Activated naive CD4-positive, alpha-beta T cell treated with anti-CD3 and anti-CD28 coated beads, Interleukin-2, amount 50 U/mL, for 72 hours (primary cell): Measurements from ENCODE around the gene MYL11. TPM values are rescaled to one million over a fixed set of nuclear protein-coding genes. Genes with fewer than 3 reads are reported as not detected.

ENCODE experiments used
- ATAC-seq, 2 donors: fragments of 150-1000 bp; cut with Tn5 transposase; 2 replicates each; pipeline ENCODE4 v1.10.0; 2021; ENCODE audit warnings: mild to moderate bottlenecking in 2 of 2, moderate library complexity in 2 of 2
- DNase-seq, 2 donors: peaks; one replicate each; pipeline ENCODE4 v3.0.0; 2021 to 2022; ENCODE audit warnings: low spot score in 2 of 2
- H3K27ac Mint-ChIP-seq, 2 donors: one replicate each; pipeline ENCODE4 v1.8.0; 2022; ENCODE audit warnings: mild to moderate bottlenecking in 2 of 2, mixed read lengths in 2 of 2
- H3K36me3 Mint-ChIP-seq, 2 donors: one replicate each; pipeline ENCODE4 v1.8.0; 2022; ENCODE audit warnings: mixed read lengths in 2 of 2
- H3K9me3 Mint-ChIP-seq, 2 donors: one replicate each; pipeline ENCODE4 v1.8.0; 2022; ENCODE audit warnings: mixed read lengths in 2 of 2
- total RNA-seq, 2 donors: library from RNA; stranded (reverse); gene quantifications; one replicate each; pipeline ENCODE4 v1.2.3, GENCODE V29; 2022

The MYL11 gene
- total RNA-seq, 2 donors from 2014 or later = 0.97 to 1.2 TPM

DNA sequence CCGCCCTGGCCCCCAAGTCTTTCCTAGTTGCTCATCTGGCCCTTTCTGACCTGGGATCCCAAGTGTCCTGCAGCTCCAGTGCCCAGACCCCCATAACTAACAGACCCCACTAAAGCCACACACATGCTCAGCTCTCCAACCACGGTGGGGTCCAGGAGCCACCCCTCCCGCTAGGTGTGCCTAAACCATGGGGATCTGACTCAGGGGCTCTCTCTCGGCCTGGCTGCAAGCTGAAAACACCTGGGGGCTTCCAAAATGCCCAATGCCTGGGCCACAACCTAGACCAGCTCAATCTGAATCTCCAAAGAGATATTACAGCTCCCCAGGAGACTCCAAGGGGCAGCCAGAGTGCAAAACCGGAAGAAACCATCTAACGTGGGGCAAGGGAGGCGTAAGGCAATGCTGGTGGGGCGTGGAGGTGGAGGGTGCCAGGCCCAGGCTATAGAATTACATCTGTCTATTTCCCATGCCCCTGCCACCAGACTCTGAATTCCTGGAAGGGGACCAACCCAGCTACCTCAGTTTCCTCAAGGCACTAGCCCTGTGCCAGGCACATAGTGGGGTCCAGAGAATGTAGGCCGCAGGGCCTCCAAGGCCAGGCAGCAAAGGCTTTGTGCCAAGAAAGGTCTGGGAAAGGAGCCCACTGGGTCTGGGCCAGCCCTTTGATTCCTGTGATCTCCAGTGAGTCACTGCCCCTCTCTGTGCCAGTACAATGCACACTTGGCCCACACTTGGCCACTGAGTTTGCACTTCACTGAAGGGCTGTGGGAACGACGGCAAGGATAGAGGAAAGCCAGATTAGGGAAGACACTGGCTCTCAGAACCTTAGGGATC lies 22.8 kb upstream of the MYL11 start:
- Mint-ChIP-seq H3K36me3 (peaks cover 12 to 30% of the 10 kb centered on the region in 2 donors), H3K9me3 (no peaks in the 10 kb centered on the region), H3K27ac (peak overlapping the region; percentile 80 to 93)
- ATAC-seq = no peak
- peak in 1 of 2 donors; percentile 54 for DNase-seq

DNA sequence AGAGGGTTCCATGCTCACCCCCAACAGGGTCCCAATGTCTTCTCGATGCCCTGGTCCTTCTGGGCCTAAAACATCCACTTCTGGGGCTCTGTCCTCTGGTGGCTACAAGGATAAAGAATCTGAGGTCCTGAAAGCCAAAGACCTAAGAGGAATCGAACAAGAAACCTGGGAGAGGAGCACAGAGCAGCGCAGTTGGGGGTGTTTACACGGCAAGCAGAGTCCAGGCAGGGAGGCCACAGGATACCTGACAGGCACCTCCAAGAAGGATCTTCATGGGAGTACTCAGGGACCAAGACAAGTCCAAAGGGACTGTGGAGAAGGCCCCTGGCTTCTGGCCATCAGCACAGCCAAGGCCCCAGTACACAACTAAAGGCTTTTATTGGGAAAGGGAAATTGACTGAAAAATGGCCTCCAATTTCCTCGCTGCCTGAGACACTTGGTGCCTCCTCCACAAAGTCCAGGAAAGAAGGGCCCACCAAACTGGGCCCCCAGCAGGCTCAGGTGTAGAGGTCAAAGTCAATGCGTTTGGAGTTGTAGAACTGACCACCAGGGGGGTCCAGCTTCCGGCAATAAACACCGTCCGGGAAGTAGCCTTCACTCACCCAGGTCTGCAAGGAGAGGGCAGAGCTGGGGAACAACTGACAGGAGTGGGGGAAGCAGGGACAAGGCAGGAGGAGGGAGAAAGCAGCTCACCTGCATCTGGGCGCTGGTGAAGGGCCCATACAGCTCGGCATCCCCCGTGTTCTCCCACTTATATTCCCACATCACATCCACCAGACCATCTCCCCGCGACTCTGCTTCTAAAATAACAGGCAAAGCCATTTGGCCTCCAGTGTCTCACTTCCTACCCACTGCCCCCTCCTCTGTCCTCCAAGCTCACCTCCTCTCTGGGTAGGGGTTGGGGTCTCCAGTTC lies 21.9 kb upstream of the MYL11 start:
- peak overlapping the region; percentile 79 to 93 for H3K27ac Mint-ChIP-seq

DNA sequence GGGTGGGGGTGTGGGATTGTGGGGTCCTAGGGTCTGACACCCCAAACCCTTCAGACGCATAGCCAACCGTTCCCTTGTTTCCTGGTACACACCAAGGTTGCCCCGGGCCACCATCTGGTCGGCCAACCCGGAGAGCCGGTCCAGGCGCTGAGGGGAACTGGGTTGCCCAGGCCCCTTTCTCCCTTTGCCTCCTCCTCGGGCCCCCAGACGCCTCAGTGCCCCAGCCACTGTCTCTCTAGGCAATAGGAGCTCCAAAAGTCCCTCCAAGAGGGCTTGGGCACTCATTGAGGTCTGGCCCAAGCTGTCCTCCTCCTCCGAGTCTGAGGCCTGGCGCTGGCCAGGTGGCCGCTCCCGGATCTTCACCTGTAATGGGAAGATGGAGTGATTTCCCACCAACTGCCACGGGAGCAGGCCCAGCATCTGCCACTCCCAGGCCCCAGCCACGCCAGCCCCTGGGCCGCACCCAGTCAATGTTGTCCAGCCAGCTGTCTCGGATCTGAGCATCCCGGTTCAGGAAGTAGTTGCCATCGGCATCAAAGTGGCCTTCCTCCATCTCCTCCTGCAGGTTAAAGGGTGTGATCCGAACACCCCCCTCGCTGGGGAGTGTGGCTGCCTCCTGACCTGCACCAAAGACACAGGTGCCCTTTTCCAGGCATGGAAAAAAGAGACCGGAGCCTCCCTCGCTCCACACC lies 21.0 kb upstream of the MYL11 start:
- Mint-ChIP-seq H3K27ac (peak overlapping the region; percentile 72 to 93), H3K36me3 (peaks cover 12 to 30% of the 10 kb centered on the region in 2 donors), H3K9me3 (no peaks in the 10 kb centered on the region)
- DNase-seq (peak in 1 of 2 donors; percentile 56), ATAC-seq (no peak)

More for the DNA sequence above, 21.9 kb upstream of the MYL11 start:
- ATAC-seq = no peak
- H3K36me3 Mint-ChIP-seq = peaks cover 12 to 30% of the 10 kb centered on the region in 2 donors
- no peaks in the 10 kb centered on the region for H3K9me3 Mint-ChIP-seq
- peak in 1 of 2 donors; percentile 52 for DNase-seq

DNA sequence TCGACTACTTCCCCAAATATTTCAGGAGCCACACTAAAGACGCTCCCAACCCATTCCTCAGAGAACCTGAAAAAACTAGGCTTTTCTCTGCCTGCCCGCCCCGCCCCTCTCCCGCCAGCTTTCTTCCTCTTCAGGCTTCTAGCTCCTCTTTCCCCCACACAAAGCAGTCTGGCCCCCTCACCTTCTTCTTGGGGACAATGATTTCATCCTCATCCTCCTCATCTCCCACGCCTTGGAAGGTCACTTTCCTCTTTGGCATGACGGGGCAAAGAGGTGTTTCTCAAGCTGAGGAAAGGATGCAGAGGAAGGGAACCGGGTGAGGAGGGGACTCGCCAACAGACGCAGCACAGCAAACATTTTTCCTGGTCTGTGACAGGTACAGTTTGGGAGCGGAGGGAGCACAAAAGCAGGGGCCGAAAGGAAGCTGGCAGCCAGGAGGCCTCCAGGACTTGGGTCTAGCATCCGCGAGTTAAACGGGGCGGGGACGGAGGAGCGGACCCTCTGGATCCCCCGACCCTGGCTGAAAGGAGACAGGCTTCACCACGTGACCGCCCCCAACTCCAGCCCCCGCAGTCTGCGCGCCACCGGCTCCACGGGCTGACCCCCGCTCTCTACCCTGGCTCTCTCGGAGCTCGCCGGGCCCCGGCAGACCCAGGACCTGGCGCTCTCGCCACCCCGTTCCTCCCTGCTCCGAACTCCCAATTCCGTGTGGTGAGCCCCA lies 20.0 kb upstream of the MYL11 start:
- no peaks in the 10 kb centered on the region for H3K9me3 Mint-ChIP-seq
- H3K27ac Mint-ChIP-seq = peak overlapping the region; percentile 93 to 97
- ATAC-seq (peak; percentile 30 to 37), DNase-seq (peak in 1 of 2 donors; percentile 46)
- peaks cover 8 to 30% of the 10 kb centered on the region in 2 donors for H3K36me3 Mint-ChIP-seq

DNA sequence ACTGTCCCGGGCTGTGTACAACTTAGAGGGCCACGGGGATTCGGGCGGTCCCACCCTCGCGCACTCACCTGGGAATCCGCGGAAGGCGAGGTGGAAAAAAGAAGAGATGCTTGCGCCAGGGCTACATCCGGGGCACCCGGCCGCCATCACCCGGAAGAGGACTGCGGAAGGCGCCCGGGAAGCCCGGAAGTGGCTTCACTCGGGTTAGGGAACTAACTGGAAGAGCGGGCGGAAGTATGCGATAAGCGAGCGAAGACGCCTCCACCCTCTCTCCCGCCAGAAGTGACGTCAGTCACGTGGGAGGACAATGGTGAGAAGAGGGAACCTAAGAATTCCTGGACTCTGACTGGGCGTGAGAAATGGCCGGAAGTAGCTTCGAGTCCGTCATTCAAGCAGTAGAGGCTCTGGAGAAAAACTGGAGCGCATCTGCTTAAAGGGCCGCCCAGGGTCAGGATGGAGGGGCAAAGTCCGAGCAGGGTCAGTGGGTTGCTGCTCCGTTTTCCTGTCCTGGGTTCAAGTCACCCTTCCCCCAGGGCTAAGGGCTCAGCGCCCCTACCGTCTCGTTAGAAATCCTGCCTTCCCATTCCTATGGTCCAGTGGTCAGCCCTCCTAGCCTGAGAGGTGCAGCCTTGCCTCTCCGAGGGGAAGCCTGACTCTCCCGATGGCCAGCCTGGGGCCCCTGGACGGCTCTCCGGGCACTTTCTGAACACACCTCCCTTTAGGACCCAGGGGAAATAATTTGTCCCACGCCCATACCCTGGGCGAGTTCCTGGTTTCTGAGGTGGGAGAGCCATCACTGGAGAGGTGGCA lies 19.3 kb upstream of the MYL11 start, which contains the start of gene CD2BP2:
TSS of gene CD2BP2 (minus strand) at position 165 of the 810 bp plus-strand sequence. CDS start 627 bp downstream, outside the sequence.
- peak within 1 kb of the TSS; percentile 93 to 97 for H3K27ac Mint-ChIP-seq
- peaks cover 5 to 30% of the 10 kb centered on the region in 2 donors for H3K36me3 Mint-ChIP-seq
- H3K9me3 Mint-ChIP-seq = no peaks in the 10 kb centered on the region
- peak; percentile 82 to 95 for DNase-seq
- ATAC-seq = peak; percentile 87 to 89

DNA sequence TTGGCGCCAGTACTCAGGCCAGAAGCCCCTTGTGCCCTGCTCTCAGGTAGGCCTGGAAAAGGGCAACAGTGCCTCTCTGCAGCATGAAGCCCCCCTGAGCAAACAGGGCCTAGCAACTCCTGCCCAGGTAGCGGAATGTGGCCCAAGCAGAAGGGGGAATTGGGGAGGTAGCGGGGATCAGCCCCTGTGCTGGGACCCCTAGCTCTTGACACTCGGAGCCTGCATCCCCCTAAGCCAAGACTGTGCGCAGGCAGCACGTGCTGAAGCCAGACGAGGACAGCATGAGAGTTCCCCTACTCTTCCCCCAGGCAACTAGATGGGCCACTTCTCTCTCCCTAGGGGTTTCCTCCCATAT lies 18.7 kb upstream of the MYL11 start:
- H3K36me3 Mint-ChIP-seq = peaks cover 5 to 28% of the 10 kb centered on the region in 2 donors
- no peaks in the 10 kb centered on the region for H3K9me3 Mint-ChIP-seq
- ATAC-seq = no peak
- DNase-seq = no peak
- H3K27ac Mint-ChIP-seq = peak overlapping the region; percentile 93 to 97

DNA sequence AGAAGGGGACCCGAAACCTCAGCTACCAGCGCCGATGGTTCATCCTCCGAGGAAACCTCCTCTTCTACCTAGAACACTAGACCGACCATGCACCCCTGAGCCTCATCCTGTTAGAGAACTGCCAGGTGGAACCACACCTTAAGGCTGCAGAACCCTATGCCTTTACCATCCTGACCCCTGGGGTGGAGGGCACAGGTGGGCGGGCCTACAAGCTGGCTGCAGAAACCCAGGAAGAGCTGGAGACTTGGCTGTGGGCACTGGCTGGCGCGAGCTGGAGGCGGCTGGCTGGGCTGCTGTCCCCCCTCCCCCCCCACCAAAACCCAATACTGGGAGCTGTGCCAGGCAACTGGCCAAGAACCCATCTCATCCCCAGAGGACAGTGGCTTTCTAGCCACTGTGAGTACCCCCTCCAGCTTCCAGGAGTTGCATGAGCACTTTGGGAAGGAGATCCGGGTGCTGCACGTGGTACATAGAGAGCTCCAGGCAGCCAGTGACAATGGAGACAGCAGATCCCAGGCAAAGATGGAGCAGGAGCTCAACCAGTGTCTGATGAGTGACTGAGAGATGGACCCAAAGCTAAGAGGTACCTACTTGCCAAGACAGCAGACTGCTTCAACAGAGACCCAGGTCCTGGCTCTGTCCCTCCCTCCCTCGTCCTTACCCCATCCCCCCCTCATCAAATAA lies 18.1 kb upstream of the MYL11 start:
- no peaks in the 10 kb centered on the region for H3K9me3 Mint-ChIP-seq
- H3K36me3 Mint-ChIP-seq = peaks cover 5 to 22% of the 10 kb centered on the region in 2 donors
- DNase-seq (no peak), ATAC-seq (no peak)
- H3K27ac Mint-ChIP-seq = peak overlapping the region; percentile 86 to 93

DNA sequence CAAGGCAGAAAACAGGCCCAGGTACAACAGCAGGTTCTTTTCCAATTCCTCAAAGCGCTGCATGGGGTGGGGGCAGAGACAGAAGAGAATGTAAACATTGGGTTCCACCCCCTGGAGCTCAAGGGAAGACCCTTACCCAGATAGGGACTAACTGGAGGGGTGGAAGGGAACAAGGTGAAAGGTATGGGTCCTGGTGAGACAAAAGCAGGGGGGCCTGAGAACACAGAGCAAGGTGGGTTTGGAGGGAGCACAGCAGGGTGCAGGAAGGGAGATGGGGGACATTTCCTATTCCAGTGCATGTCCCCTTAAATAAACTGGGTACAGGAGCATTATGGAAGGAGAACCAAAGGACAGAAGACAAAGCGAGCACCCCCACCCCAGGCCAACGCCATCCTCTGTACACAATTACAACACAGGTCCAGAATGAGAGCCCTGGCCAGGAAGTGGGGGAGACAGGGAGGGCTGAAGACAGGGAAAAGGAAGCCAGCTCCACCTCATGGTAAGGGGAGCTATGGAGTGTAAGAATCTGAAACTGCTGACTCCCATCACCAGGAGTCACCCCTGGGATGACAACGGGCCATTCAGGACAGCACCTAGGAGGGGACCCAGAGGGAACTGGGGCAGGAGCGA lies 17.4 kb upstream of the MYL11 start:
- Mint-ChIP-seq H3K36me3 (peaks cover 7 to 20% of the 10 kb centered on the region in 2 donors), H3K9me3 (no peaks in the 10 kb centered on the region), H3K27ac (peak overlapping the region; percentile 86 to 93)
- DNase-seq (no peak), ATAC-seq (no peak)

DNA sequence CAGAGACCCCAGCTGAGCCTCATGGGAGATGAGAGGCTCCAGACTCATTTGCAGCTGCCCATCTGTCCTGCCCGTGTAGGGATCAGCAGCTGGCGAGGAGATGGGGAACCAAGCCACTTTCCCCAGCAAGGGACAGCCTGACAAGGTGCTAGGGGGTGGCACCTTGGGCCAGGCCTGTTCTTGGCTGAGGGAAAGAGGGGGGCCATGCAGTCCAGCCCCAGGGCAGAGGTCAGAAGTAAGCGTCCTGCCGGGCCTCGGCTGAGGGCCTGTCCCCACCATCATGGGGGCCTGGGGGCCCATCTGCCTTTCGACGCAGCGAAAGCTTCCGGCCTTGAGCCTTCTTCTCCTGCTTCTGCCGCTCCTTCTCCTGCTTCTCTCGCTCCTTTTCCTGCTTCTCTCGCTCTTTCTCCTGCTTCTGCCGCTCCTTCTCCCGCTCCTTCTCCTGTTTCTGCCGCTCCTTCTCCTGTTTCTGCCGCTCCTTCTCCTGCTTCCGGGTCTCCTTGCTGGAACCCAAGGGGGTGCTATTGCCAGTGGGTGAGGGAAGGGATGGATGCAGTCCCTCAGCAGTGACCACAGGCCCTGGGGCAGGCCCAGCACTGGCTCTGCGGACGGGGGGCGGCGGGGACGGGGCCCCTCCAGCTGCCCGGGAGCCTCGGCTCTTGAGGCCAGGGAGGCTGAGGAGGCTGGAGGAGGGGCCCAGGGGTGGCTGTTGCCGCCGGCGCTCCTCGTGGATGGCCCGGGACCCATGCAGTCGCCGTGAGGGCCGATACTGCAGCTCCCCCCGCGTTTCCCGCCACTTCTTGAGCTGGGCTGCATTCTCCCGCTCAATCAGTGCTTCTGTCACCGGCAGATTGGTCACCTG lies 16.7 kb upstream of the MYL11 start:
- ATAC-seq (no peak), DNase-seq (no peak)
- peaks cover 11 to 14% of the 10 kb centered on the region in 2 donors for H3K36me3 Mint-ChIP-seq
- peak overlapping the region; percentile 36 to 93 for H3K27ac Mint-ChIP-seq
- no peaks in the 10 kb centered on the region for H3K9me3 Mint-ChIP-seq

DNA sequence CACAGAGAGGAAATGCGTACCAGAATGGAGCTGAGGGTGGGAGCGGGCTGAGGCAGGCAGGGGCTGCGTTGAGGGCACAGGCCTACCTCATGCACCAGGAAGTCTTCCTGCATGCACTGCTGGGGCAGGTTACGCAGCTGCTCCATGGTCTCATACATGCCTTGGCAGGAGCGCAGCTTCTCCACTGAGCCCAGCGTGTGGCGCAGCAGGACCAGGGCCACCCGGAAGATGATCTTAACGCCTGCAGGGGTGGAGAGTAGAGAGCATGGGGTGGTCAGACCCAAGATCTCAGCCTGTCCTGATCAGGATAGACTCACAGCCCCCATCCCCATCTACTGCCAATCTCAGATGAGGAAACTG lies 16.0 kb upstream of the MYL11 start:
- H3K9me3 Mint-ChIP-seq = no peaks in the 10 kb centered on the region
- no peak for DNase-seq
- ATAC-seq = no peak
- H3K27ac Mint-ChIP-seq = peak overlapping the region in 1 of 2 donors; percentile 35
- H3K36me3 Mint-ChIP-seq = peaks cover 11 to 12% of the 10 kb centered on the region in 2 donors

DNA sequence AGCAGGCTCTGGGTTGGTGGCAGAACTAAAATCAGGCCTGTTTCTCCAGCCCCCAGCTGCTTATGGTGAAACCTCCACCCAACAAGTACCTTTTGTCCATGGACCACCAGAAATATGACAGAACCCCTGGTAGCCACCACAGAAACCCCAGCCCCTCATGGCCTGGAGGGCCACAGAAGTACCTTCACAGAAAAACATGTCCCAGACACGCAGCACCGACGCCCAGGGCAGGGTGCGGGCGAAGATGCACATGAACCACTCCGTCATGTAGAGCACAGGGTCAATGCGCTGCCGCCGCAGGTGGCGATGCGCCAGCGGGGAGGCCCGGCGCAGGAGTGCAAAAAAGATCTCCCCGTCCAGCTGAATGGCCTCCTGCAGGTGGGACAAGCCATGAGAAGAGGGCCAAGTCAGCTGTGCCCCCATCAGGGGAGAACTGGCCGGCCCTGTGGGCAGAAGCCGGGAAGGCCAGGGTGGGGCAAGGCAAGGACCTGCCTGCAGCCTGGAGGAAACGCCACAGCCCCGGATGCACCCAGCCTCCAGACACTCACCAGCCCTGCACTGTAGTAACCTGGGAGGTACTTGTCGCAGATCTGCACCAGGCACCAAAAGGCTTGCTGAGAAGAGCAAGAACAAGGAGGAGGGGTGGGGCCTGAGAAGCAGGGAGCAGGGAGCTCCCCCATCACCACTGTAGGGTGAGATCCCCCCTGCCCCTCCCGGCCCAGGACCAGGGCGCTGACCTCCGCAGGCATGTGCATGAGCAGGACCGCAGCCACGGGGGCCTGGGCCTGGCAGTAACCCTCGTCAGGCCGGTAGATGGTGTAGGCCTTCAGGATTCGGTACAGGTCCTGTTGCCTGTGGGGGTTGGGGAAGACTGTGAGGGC lies 15.4 kb upstream of the MYL11 start:
- Mint-ChIP-seq H3K9me3 (no peaks in the 10 kb centered on the region), H3K36me3 (peaks cover 5 to 11% of the 10 kb centered on the region in 2 donors), H3K27ac (peak overlapping the region in 1 of 2 donors; percentile 44)
- DNase-seq = no peak
- no peak for ATAC-seq

DNA sequence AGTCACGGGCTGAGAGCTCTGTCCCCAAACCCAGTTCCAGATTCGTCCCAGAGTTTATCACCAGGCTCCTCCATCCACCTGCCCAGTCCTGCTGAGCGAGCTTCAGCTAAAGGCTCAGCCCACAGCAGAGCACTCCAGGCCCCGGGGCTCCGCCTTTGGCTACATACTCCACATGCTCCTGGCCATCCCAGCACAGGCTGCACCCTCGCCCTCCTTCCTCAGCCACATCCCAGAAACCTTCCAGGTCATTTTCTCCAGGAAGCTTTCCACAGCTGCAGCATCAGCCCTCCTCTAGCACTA lies 14.8 kb upstream of the MYL11 start:
- Mint-ChIP-seq H3K36me3 (peaks cover 2 to 11% of the 10 kb centered on the region in 2 donors), H3K27ac (peak overlapping the region; percentile 44 to 93), H3K9me3 (no peaks in the 10 kb centered on the region)
- no peak for ATAC-seq
- no peak for DNase-seq

DNA sequence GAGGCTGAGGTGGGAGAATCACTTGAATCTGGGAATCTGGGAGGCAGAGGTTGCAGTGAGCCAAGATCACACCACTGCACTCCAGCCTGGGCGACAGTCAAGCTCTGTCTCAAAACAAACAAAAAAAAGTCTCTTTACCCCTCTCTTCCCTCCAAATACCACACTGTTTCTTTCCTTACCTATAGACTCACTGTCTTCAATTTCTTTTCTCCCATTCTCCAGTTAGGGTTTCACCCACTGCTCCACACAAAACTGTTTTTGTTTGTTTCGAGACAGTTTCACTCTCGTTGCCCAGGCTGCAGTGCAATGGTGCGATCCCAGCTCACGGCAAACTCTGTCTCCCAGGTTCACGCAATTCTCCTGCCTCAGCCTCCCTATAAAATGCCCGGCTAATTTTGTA lies 13.4 kb upstream of the MYL11 start:
- ATAC-seq (no peak), DNase-seq (no peak)
- Mint-ChIP-seq H3K36me3 (peaks cover 6 to 12% of the 10 kb centered on the region in 2 donors), H3K27ac (peak overlapping the region; percentile 50 to 52), H3K9me3 (no peaks in the 10 kb centered on the region)
